Dedifferentiated amniotic fluid mesenchymal stem cell (primary cell): ENCODE data around the gene KRT2.

Experiments
- DNase-seq: peaks from one replicate; pipeline ENCODE4 v3.0.0-alpha.2; 2016; ENCODE audit errors: extremely low spot score

The KRT2 gene

DNA sequence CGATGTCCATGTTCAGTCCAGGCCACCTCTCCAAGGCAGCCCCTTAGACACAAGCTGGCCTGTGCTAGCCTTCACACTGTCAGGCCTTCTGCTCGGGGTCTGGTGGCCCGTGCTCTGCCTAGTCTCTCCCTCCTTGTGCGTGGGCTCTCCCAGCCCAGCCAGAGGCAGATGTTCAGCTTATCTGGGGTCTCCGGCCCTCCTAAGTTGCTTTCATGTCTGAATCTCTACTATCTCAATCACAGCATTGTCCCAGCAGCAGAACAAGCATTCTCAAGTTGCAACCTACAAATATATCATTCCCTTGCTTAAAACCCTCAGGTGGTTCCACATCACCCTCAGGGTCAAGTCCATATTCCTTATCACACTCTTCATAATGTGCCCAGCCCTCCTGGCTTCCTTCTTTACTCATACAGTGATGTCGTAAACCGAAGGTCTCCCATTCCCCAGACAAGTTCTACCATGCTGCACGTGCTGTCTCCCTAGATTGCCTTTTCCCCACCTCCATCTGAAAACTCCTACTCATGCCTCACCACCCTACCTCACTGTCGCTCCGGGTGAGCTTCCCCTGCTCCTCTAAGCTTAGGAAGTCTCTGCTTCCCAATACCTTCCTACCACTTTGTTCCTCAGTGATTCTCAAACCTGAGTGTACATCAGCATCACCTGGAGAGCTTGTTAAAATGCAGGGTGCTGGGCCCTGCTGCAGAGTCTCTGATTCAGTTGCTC is 35.2 kb downstream of the KRT2 start:
- no peak for DNase-seq

GRCh38 chr12:52615912-52616311 is 36.1 kb downstream of the KRT2 start:
- DNase-seq: no peak

DNA sequence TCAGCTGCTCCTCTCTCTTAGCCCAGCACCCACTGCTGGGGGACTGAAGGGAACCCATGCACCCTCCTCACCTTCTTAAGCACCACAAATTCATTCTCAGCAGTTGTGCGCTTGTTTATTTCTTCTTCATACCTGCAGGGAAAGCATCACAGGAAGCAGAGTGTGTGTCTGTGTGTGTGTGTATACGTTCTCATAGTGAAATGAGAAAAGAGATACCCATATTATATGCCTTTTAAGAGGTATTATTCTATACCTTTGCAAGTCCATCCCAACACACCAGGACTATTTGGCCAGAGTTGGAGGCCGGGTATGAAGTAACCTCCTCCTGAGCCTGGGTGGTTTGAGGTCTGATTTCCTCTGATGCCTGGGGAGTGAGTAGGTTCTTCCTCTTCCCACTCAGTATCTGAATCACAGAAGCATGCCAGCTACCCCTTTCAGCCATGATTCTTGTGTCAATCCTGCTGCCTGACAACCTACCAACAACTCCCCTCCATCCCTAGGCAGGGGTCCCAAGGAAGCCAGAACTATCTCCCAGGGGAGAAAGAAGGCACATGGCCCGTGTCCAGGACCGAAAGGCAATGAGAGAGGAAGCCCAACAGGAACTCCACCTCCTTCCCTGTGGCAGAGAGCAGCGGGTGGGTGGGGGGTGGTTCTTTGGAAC is 36.7 kb downstream of the KRT2 start:
- no peak for DNase-seq

GRCh38 chr12:52614381-52615207 is 37.4 kb downstream of the KRT2 start:
- no peak for DNase-seq

DNA sequence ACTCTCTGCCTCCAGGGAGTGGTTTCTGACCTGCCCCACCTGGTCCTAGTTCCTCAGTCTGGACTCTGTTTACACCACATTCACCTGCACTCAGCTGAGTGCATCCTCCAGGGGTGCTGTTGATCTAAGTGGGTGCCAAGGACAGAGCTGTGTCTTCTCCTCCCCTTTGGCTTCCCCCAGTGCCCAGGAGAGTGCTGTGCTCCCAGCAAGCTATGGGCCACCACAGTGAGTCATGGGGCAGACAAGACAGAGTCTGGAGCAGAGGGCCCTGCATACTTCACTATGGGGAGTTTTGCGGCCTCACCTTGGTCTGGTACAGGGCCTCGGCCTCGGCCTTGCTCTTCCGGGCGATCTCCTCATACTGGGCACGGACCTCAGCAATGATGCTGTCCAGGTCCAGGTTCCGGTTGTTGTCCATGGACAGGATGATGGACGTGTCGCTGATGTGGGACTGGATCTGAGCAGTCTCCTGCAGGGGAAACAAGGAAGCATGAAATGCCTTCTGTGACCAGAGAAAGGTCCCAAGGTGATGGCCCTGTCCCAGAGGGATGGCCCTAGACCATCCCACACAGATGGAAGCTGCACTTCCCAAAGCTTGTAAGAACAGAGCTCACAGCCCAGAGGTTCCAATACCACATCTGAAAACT is 38.5 kb downstream of the KRT2 start:
- no peak for DNase-seq

DNA sequence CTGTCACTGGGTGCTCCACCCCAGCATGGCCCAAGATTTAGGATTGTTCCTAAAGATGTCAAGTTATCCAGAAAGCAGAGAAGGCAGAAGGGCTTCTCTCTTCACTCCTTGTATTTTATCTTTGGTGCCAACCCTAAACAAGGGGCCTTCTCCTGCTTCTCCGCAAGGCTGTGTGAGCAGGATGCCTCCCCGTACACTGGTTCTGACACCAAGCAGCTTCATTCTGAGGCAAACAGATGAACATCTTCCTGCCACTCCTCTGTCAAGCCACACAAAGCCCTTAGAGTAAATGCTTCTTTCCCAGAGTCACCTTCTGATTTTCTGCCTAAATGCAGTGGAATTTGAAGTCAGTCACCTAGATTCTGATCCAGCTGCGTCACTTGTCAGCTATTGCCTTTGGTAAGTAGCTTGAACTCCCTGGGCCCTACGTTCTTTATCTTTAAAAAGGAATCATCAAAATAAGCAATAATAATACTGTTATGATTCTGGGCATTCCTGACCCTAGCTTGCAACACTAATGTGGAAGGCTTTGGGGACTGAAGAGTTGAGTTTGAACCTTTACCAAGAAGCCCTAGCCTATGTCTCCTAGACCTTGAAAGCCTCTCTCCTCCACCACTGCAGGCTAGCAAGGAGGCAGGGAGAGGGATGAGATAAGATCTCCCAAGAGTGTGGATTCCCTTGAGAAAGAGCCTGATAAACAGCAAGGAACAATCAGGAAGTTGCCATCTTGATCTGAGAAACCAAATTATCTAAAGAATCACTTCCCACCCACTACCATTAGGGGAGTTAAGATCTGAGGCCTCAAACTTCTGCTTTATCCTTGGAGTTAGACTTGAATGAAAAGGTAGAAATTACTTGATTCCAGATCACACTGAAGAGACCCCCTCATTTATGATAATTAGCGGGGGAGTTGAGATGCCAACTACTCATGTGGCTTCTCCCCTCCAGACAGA is 39.3 kb downstream of the KRT2 start:
- DNase-seq: no peak

GRCh38 chr12:52611080-52611468 is 40.9 kb downstream of the KRT2 start:
- no peak for DNase-seq

GRCh38 chr12:52608826-52609630 is 43.0 kb downstream of the KRT2 start:
- no peak for DNase-seq

- DNase-seq: no peak
Measured at GRCh38 chr12:52608161-52608560, 43.9 kb downstream of the KRT2 start.

DNA sequence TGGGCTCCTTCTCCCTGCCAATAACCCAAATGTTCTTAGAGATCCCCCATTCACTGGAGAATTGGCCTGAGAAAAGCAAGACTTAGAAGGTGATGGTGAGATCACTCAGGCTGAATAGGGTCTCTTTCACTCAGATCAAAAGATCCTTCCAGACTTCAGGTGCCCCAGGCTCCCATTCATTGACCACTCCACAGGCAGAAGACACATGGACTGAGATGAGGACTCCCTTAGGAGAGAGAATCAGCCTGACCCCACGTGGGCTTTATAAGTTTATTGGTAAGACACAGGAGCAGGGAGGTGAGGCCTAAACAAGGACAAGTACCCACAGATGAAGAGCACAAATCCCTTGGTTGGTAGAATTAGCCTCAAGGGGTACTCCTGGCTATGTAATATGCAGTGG is 44.7 kb downstream of the KRT2 start:
- no peak for DNase-seq

- DNase-seq: no peak
Measured at GRCh38 chr12:52606581-52607218, 45.3 kb downstream of the KRT2 start.

DNA sequence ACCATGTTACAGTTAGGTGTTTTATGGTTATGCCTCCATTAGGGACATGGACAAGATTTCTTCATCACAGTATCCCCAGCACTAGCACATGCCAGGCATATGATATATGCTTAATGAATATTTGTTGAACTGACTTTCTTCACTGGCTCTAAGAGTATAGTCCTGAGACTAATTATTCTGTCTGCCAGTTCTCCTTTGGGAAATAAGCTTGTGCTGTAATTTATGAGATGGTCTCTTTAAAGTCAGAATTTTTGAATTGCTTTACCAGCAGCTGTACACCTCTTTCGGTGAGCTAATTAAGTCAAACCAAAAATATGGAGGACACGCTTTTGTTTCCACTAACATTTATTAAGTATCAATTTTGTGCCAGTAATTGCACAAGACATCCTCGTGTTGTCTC is 45.9 kb downstream of the KRT2 start:
- no peak for DNase-seq

GRCh38 chr12:52605542-52605941 is 46.5 kb downstream of the KRT2 start:
- DNase-seq: no peak

- no peak for DNase-seq
Measured at GRCh38 chr12:52604859-52605258, 47.2 kb downstream of the KRT2 start.

DNA sequence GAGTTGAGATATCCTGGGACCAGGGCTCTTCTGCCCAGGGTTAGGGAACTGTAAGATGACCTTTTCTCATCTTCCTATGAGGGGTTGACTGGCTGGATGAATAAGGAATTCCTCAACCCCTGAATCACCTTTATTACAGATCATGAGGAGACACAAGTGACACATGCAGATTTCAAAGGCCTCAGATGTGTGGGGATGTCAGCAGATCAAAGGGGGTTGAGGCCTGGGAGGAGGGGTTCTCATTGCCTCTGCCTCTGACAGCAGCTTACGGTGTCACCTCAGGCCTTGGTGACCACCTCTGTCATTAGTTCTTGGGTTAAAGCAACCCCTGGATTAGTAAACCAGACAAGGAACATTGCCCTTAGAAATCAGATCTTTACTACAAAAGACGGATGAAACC is 48.7 kb downstream of the KRT2 start:
- no peak for DNase-seq

DNA sequence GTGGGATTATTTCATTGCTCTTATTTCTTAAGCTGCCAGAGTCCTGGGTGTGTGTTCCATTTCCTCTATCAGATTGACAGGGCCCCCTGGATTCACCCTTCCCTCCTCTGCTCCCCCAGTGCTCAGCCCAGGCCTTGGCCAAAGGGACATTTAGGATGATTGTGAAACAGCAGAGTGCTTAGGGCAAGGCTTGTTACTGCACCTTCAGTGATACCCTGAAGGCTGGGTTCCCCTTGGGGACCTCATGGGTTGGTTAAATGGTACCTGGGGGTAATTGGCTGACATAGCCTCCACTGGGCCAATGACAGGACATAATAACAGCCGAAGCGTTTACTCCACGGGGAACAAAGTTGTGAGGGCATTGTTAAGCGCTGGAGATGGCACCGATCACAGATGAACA is 49.5 kb downstream of the KRT2 start:
- DNase-seq: no peak

DNA sequence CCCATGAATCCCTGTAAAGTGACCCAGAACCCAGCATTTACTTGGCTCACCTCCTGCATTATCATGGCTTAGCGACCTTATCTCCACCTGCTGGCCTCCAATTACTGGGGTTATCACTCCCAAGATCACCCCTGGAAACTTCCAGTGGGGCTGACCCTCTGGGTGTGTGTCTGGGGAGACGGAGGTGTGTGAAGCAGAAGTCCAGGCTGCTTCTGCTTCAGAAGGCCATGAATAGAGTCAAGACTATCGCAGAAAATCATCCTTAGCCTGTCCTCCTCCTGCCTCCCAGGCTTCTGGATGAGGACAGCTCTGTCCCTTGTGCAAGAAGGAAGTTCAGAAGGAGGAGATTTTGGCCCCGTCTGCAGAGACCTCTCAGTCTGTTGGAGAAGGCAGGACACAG is 50.3 kb downstream of the KRT2 start:
- no peak for DNase-seq

DNA sequence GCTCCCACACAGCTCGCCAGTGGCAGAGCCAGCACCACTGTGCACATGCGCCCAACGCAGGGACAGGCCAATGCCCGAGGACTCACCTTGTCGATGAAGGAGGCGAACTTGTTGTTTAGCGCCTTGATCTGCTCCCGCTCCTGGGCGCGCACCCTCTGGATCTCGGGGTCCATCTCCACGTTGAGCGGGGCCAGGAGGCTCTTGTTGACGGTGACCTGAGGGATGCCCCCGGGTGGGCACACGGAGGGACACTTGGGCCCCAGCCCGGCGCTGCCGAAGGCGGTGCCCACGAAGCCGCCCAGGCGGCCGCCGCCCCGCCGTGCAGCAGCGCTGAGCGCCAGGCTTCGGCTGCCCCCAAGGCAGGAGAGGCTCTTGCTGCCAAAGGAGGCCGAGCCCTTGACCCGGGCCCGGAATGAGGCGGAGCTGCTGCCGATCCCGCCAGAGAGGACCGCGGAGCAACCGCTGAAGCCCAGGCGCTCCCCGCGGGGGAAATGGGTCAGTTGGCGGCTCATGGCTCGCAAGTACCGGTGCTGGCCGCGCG is 51.0 kb downstream of the KRT2 start, which contains the start of gene KRT72:
Gene KRT72, minus strand, starts transcription at position 523 of the 541 bp plus-strand sequence. Its CDS starts 11 bp downstream, at position 512.
- DNase-seq: no peak

DNA sequence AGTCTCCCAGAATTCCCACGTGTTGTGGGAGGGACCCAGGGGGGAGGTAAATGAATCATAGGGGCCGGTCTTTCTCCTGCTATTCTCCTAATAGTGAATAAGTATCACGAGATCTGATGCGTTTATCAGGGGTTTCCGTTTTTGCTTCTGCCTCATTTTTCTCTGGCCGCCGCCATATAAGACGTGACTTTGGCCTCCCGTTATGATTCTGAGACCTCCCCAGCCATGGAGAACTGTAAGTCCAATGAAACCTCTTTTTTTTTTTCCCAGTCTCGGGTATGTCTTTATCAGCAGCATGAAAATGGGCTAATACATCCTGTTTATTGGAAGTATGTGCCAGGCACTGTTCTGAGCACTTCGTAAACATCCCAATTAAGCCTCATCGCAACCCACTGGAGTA is 51.5 kb downstream of the KRT2 start:
- no peak for DNase-seq
